ENCODE results near the gene LSM4.
"Not testable (repeated sequence)": the region's sequence is repeated elsewhere in the genome, so short reads cannot be mapped to it uniquely, and the experiment has no call there.

The LSM4 gene

GRCh38 chr19:18340190-18340989 is 17.5 kb upstream of the LSM4 start, which contains the start of gene PGPEP1:
Gene PGPEP1 (plus strand): TSS chr19:18340598. CDS start chr19:18340682, 84 bp downstream.
- DNase-seq = peak; percentile 41 to 51

GRCh38 chr19:18339723-18340122 is 16.8 kb upstream of the LSM4 start:
- peak; percentile 57 to 77 for DNase-seq

- no peak for DNase-seq
These were observed 15.7 kb upstream of the LSM4 start for GRCh38 chr19:18338541-18338940.

GRCh38 chr19:18336121-18336520 is 13.2 kb upstream of the LSM4 start:
- no peak for DNase-seq

- no peak for DNase-seq
These were observed 10.8 kb upstream of the LSM4 start for GRCh38 chr19:18333680-18334079.

- no peak for DNase-seq
These were observed 10.1 kb upstream of the LSM4 start for GRCh38 chr19:18332917-18333530.

GRCh38 chr19:18330868-18331267 is 8.0 kb upstream of the LSM4 start:
- DNase-seq = no peak

GRCh38 chr19:18329035-18329376 is 6.1 kb upstream of the LSM4 start:
- no peak for DNase-seq

- DNase-seq = peak; percentile 99
These were observed 5.6 kb upstream of the LSM4 start for GRCh38 chr19:18328340-18329034.

GRCh38 chr19:18326772-18327171 is 3.9 kb upstream of the LSM4 start:
- DNase-seq = no peak

GRCh38 chr19:18324373-18324731 is 1.5 kb upstream of the LSM4 start:
- DNase-seq = not testable (repeated sequence)

- DNase-seq = peak; percentile 14 to 32
These were observed 538 bp downstream of the LSM4 start for GRCh38 chr19:18322318-18322758.

- peak; percentile 29 to 34 for DNase-seq
These were observed 1.2 kb downstream of the LSM4 start for GRCh38 chr19:18321734-18322102.

GRCh38 chr19:18320865-18321733 is 1.8 kb downstream of the LSM4 start:
- no peak for DNase-seq

GRCh38 chr19:18319591-18320135 is 3.2 kb downstream of the LSM4 start:
- DNase-seq = no peak

GRCh38 chr19:18317961-18318800 is 4.7 kb downstream of the LSM4 start:
- DNase-seq = peak; percentile 76 to 83

- DNase-seq = no peak
These were observed 9.5 kb downstream of the LSM4 start for GRCh38 chr19:18313398-18313797.

GRCh38 chr19:18312092-18312534 is 10.8 kb downstream of the LSM4 start:
- DNase-seq = no peak

- DNase-seq = no peak
These were observed 11.3 kb downstream of the LSM4 start for GRCh38 chr19:18311502-18312091.

GRCh38 chr19:18310966-18311365 is 11.9 kb downstream of the LSM4 start:
- no peak for DNase-seq
